GM21515 (cell line): ENCODE results near the gene S100A6.
"Not testable (repeated sequence)": the region's sequence is repeated elsewhere in the genome, so short reads cannot be mapped to it uniquely, and the experiment has no call there.

ENCODE experiments used
- ATAC-seq: cut with Tn5 transposase; IDR thresholded peaks from one replicate; pipeline ENCODE4 v1.9.1; 2021; ENCODE audit not compliant: unreplicated experiment

Gene S100A6

GRCh38 chr1:153535242-153536011 lies at the start of gene S100A6:
Gene S100A6, minus strand, starts transcription at chr1:153535991. Its CDS starts 652 bp downstream, at chr1:153535339.
- ATAC-seq: no peak

GRCh38 chr1:153585006-153585405 lies 49.2 kb upstream of the S100A6 start:
- no peak for ATAC-seq

GRCh38 chr1:153583976-153584375 lies 48.2 kb upstream of the S100A6 start:
- ATAC-seq: no peak

DNA sequence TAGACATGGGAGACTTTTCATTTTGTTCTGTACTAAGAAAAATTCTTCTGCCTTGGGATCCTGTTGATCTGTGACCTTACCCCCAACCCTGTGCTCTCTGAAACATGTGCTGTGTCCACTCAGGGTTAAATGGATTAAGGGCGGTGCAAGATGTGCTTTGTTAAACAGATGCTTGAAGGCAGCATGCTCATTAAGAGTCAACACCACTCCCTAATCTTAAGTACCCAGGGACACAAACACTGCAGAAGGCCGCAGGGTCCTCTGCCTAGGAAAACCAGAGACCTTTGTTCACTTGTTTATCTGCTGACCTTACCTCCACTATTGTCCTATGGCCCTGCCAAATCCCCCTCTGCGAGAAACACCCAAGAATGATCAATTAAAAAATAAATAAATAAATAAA lies 47.7 kb upstream of the S100A6 start:
- not testable (repeated sequence) for ATAC-seq

DNA sequence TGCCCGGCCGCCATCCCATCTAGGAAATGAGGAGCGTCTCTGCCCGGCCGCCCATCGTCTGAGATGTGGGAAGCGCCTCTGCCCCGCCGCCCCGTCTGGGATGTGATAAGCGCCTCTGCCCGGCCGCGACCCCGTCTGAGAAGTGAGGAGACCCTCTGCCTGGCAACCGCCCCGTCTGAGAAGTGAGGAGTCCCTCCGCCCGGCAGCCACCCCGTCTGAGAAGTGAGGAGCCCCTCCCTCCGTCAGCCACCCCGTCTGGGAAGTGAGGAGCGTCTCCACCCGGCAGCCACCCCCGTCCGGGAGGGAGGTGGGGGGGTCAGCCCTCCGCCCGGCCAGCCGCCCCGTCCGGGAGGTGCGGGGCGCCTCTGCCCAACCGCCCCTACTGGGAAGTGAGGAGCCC lies 47.0 kb upstream of the S100A6 start:
- ATAC-seq: not testable (repeated sequence)

DNA sequence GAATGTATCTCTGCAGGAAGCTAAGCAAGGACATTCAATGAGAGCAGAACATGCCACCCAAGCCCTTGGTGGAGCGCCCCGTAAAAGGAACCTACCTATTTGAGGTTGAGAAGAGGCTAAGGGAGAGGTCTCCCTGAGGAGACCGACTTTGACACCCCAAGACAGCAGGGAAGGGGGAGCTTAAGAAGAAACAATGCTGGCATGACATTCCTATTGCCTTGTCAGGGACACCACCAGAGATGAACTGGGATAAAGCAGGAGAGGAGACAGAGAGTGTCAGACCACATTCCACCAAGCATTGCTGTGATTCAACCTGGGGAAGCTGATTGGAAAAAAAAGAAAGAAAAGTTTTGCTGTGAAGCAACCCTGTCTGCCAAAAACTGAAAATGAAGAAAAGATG lies 43.1 kb upstream of the S100A6 start:
- ATAC-seq: no peak

DNA sequence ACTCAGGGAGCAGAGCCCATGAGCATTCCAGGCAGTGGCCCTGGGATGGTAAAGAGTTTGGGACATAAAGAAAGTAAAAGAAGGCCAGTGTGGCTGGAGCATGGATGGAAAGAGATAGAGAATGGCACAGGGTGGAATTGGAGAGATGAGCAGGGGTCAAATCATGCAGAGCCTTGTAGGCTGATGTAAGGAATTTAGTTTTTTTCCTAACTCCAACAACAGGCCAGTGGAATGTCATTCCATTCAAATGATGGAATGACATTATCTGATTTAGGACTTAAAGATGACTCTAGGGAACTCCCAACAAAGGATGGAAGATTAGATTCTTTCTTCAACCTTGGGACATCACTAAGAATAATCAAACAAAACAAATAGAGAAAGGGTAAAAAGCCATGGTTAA lies 42.7 kb upstream of the S100A6 start:
- ATAC-seq: no peak

DNA sequence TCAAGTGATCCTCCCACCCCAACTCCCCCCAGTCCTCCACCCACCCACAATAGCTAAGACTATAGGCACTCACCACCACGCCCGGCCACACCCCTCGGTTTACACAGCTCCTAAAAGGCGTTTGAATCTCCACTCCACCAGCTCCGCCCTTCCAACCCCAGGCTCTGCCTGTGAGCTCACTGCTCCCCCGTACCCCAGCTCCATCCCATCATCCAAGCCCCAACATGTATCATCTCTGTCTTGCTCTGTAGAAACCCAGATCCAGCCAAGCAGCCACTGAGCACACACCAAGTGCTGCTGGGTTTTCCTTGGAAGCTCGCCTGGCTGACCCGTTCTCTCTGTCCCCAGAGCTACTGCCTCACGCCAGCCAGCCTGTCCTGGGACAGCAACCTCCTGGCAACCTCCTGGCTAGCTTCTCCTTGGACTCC lies 41.8 kb upstream of the S100A6 start:
- no peak for ATAC-seq

DNA sequence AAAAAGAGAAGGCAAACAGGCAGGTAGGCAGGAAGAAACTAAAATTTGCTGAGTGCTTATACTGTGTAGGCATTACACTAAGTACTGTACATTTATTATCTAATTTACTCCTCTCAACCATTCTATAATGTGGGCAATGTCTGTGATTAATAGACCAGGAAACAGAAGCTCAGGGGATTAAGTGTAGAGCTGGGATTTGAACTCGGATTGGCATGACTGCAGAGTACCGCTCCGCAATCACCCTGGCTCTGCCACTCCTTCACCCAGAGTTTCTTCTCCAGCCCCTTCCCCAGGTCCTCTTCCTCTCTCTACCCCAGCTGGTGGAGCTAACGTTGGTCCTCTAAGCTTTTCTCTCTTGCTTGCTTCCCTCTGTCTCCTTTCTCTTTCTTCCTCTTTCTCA lies 41.3 kb upstream of the S100A6 start:
- no peak for ATAC-seq

- ATAC-seq: not testable (repeated sequence)
Observed at GRCh38 chr1:153575497-153575896, 39.7 kb upstream of the S100A6 start.

DNA sequence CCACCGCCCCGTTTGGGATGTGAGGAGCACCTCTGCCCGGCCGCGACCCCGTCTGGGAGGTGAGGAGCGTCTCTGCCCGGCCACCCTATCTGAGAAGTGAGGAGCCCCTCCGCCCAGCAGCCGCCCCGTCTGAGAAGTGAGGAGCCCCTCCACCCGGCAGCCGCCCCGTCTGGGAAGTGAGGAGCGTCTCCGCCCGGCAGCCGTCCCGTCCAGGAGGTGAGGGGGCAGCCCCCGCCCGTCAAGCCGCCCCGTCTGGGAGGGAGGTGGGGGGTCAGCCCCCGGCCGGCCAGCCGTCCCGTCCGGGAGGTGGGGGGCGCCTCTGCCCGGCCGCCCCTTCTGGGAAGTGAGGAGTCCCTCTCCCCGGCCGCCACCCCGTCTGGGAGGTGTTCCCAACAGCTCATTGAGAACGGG lies 39.3 kb upstream of the S100A6 start:
- not testable (repeated sequence) for ATAC-seq

DNA sequence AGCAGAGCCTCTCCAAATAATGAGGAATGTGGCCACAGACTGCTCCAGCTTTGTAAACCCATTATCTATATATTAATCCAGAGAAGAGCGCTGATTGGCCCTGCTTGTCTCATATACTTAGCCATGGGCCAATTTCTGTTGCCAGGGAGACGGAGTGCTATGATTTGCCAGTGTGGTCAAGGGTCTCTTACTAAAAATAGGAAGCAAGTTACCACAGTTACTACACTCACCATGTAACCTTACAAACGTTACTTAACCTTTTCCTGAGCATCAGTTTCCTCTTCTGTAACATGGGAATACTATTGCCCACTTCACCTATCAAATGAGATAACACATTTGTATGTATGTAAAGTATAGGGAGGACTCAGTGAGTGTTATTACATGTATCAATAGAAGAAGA lies 37.6 kb upstream of the S100A6 start:
- no peak for ATAC-seq

- ATAC-seq: no peak
Observed at GRCh38 chr1:153572569-153573015, 36.8 kb upstream of the S100A6 start.

GRCh38 chr1:153571706-153572105 lies 35.9 kb upstream of the S100A6 start:
- ATAC-seq: no peak

- no peak for ATAC-seq
Observed at GRCh38 chr1:153570874-153571273, 35.1 kb upstream of the S100A6 start.

DNA sequence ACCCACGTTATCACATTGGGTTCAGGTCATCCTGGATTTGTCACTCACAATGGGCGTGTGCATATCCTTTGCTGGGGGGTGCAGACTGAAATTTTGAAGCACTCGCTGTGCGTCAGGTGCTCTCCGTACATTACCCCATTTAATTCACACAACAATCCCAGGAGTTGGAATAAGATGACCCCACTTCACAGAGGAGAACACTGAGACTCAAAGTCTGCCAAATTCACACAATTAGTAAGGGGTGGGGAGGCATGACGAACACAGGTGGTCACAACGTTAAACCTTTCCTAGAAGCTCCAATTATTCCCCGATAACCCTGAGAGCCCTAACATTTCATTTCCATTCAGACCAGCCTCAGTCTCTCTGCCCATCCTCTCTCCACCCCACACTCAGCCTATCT lies 33.7 kb upstream of the S100A6 start:
- no peak for ATAC-seq

- no peak for ATAC-seq
Observed at GRCh38 chr1:153568367-153569099, 32.7 kb upstream of the S100A6 start.

- ATAC-seq: no peak
Observed at GRCh38 chr1:153567621-153568366, 32.0 kb upstream of the S100A6 start.

GRCh38 chr1:153566414-153567371 lies 30.9 kb upstream of the S100A6 start:
- no peak for ATAC-seq
